Smooth muscle cell (in vitro differentiated cells): ENCODE data around the gene FNDC8. TPM values are rescaled to one million over a fixed set of nuclear protein-coding genes. Genes with fewer than 3 reads are reported as not detected.
A peak's percentile ranks its signal among the peaks of the same experiment; 100 is the strongest.
"Not testable (repeated sequence)": the region's sequence is repeated elsewhere in the genome, so short reads cannot be mapped to it uniquely, and the experiment has no call there.

ENCODE experiments used
- DNase-seq: peaks from one replicate; lab custom pipeline; 2025; ENCODE audit not compliant: unreplicated experiment; lab: John Stamatoyannopoulos, UW
- H2AFZ ChIP-seq: fragments of 200-600 bp; sonication (generic); 2 replicates; pipeline ENCODE4 v1.6.0; 2016; ENCODE audit warnings: antibody characterized with exemption, low read depth, mild to moderate bottlenecking
- H3F3A ChIP-seq: fragments of 200-600 bp; sonication (generic); 2 replicates; pipeline ENCODE4 v1.6.0; 2017; ENCODE audit warnings: antibody characterized with exemption, low read depth
- H3K27ac ChIP-seq: fragments of 200-600 bp; sonication (generic); 2 replicates; pipeline ENCODE4 v1.5.1; 2016; ENCODE audit warnings: low read depth, mild to moderate bottlenecking
- H3K27me3 ChIP-seq: fragments of 200-600 bp; sonication (generic); 2 replicates; pipeline ENCODE4 v1.6.1; 2016; ENCODE audit warnings: low read depth, mild to moderate bottlenecking
- H3K36me3 ChIP-seq: fragments of 200-600 bp; sonication (generic); 2 replicates; pipeline ENCODE4 v1.5.1; 2016; ENCODE audit warnings: low read depth
- H3K4me1 ChIP-seq: fragments of 200-600 bp; sonication (generic); 2 replicates; pipeline ENCODE4 v1.5.1; 2016; ENCODE audit warnings: low read depth
- H3K4me2 ChIP-seq: fragments of 200-600 bp; sonication (generic); 2 replicates; pipeline ENCODE4 v1.6.0; 2016; ENCODE audit warnings: mild to moderate bottlenecking
- H3K4me3 ChIP-seq: fragments of 200-600 bp; sonication (generic); 2 replicates; pipeline ENCODE4 v1.5.1; 2016; ENCODE audit warnings: mild to moderate bottlenecking
- H3K79me2 ChIP-seq: fragments of 200-600 bp; sonication (generic); 2 replicates; pipeline ENCODE4 v1.6.0; 2016; ENCODE audit warnings: low read depth, mild to moderate bottlenecking
- H3K9ac ChIP-seq: fragments of 200-600 bp; sonication (generic); 2 replicates; pipeline ENCODE4 v1.6.0; 2016; ENCODE audit warnings: low read depth
- H3K9me3 ChIP-seq: fragments of 200-600 bp; sonication (generic); replicated peaks from 2 replicates; pipeline ENCODE4 v1.5.1; 2016; ENCODE audit warnings: low read depth
- H4K20me1 ChIP-seq: fragments of 200-600 bp; sonication (generic); 2 replicates; pipeline ENCODE4 v1.6.0; 2016; ENCODE audit warnings: low read depth
- WGBS: methylation state at CpG from one replicate; pipeline ENCODE4 v1.1.7; 2016; ENCODE audit warnings: low lambda C conversion rate; 5-methylcytosine and 5-hydroxymethylcytosine counted together
- polyA plus RNA-seq: library from polyadenylated mRNA; unstranded; fragments of >200 nt; fragmentation: Nextera tagmentation; extraction: Ambion mirVana; gene quantifications from 2 replicates; pipeline ENCODE4 v1.2.1, GENCODE V29; 2016
- total RNA-seq: library from RNA; depleted of rRNA; stranded (reverse); fragments of >200 nt; gene quantifications from 2 replicates; pipeline ENCODE4 v1.2.3, GENCODE V29; 2014
- TF ChIP-seq, protein P1 (sequence below): fragments of 200-600 bp; sonication (generic); IDR thresholded peaks from 2 replicates; pipeline ENCODE4 v1.5.1; 2017; ENCODE audit warnings: borderline replicate concordance, mild to moderate bottlenecking, antibody characterized with exemption; ENCODE audit not compliant: insufficient read depth, poor library complexity, severe bottlenecking

The FNDC8 gene
- total and polyA plus RNA-seq, 2 experiments from 2014 or later, result not detected

DNA sequence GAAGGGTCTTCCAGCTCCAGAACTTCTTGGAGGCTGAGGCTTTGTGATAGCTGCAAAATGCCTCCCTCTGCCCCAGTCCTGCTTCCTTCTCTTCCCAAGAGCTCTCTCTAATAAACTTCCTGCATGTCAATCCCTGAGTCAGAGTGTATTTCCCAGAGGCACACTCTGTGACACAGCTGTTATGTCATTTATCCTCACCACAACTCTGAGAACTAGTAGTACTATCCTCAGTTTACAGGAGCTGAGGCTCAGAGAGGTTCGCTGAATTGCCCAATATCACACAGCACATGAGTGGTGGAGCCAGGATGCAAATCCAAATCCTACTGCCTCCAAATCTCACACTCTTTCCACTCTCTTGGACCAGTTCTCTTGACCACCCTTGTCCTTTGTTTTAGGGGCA lies 46.3 kb downstream of the FNDC8 start:
- Histone ChIP-seq H3K9me3 (no peaks in the 10 kb centered on the region), H2AFZ (no peak overlapping the region), H4K20me1 (no peaks in the 10 kb centered on the region), H3K4me2 (no peak overlapping the region), H3K27ac (no peak overlapping the region), H3K4me3 (no peak overlapping the region), H3F3A (no peaks in the 10 kb centered on the region), H3K27me3 (no peaks in the 10 kb centered on the region), H3K79me2 (no peaks in the 10 kb centered on the region), H3K9ac (no peak overlapping the region), H3K4me1 (no peaks in the 10 kb centered on the region), H3K36me3 (no peaks in the 10 kb centered on the region)
- TF ChIP-seq, protein P1, sequence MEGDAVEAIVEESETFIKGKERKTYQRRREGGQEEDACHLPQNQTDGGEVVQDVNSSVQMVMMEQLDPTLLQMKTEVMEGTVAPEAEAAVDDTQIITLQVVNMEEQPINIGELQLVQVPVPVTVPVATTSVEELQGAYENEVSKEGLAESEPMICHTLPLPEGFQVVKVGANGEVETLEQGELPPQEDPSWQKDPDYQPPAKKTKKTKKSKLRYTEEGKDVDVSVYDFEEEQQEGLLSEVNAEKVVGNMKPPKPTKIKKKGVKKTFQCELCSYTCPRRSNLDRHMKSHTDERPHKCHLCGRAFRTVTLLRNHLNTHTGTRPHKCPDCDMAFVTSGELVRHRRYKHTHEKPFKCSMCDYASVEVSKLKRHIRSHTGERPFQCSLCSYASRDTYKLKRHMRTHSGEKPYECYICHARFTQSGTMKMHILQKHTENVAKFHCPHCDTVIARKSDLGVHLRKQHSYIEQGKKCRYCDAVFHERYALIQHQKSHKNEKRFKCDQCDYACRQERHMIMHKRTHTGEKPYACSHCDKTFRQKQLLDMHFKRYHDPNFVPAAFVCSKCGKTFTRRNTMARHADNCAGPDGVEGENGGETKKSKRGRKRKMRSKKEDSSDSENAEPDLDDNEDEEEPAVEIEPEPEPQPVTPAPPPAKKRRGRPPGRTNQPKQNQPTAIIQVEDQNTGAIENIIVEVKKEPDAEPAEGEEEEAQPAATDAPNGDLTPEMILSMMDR, result no peak
- WGBS, result 86% methylated on average over 1 of the region's 1 CpG
- no peak for DNase-seq

DNA sequence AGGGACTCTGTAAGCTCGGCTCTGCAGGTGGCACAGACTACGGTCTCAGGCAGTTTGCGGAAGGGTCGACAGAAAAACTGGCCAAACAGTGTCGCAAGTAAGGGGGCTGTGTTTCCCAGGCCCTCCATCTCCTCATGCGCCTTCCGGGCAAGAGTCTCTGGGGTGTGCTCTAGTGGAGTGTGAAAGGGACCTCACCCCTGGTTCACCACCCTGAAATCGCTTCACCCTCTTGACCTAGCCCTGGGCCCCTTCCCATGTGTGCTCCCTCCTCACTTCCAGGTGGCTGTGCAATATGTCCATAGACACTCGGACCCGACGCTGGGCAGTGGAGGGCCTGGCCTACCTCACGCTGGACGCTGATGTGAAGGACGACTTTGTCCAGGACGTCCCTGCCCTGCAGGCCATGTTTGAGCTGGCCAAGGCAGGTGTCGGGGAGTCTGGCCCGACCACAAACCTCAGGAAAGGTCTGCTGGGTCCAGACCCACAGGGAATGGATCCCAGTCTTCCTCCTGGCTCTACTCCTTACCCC lies 48.5 kb downstream of the FNDC8 start:
- H3K9ac ChIP-seq, result no peak overlapping the region
- no peak overlapping the region for H3K4me3 ChIP-seq
- no peaks in the 10 kb centered on the region for H3K27me3 ChIP-seq
- H2AFZ ChIP-seq, result no peak overlapping the region
- H3K9me3 ChIP-seq, result no peaks in the 10 kb centered on the region
- WGBS, result 94% methylated on average over 17 of the region's 17 CpGs
- H3K4me2 ChIP-seq, result no peak overlapping the region
- DNase-seq, result no peak
- H3K36me3 ChIP-seq, result no peaks in the 10 kb centered on the region
- H3K4me1 ChIP-seq, result no peaks in the 10 kb centered on the region
- H3K27ac ChIP-seq, result no peak overlapping the region
- TF ChIP-seq, protein P1, result no peak
- no peaks in the 10 kb centered on the region for H4K20me1 ChIP-seq
- H3K79me2 ChIP-seq, result no peaks in the 10 kb centered on the region
- no peaks in the 10 kb centered on the region for H3F3A ChIP-seq

DNA sequence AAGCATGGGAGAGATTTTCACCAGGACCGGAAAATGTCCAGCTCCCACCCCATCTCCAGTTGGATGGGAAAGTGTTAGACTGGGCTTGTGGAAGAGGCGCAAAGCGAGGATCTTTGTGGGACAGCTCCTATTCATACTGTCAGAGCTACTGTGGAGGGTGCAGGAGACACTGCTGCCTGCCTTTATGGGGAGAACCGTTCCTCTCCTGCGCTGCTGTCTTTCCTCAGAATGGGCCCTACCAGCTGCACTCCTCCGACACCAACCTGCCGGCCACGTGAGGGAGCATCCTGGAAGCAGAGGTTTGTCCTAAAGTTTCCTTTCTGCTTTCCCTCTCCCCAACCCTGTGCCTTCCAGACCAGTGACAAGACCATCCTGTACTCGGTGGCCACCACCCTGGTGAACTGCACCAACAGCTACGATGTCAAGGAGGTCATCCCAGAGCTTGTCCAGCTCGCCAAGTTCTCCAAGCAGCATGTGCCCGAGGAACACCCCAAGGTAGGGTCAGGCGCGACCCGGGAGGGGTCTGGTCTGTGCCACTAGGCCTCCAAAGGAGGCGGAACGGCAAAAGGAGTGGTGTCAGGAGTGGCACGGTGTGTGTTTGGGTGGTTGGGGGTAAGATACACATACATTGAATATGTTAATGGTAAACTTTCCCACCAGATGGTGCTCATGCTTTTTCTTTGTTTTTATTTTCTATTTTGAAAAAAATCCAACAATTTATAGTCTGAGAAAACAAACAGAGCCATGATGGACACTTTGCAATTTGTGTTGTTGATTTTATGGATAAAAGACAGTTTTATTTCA lies 49.8 kb downstream of the FNDC8 start:
- H2AFZ ChIP-seq, result no peak overlapping the region
- no peak for DNase-seq
- no peaks in the 10 kb centered on the region for H3K36me3 ChIP-seq
- no peaks in the 10 kb centered on the region for H3F3A ChIP-seq
- TF ChIP-seq, protein P1, result peak; percentile 25
- H3K4me3 ChIP-seq, result no peak overlapping the region
- no peaks in the 10 kb centered on the region for H3K9me3 ChIP-seq
- H3K4me2 ChIP-seq, result no peak overlapping the region
- H3K27me3 ChIP-seq, result peaks cover 11% of the 10 kb centered on the region
- no peaks in the 10 kb centered on the region for H3K4me1 ChIP-seq
- 93% methylated on average over 18 of the region's 18 CpGs for WGBS
- H4K20me1 ChIP-seq, result no peaks in the 10 kb centered on the region
- no peaks in the 10 kb centered on the region for H3K79me2 ChIP-seq
- H3K9ac ChIP-seq, result no peak overlapping the region
- H3K27ac ChIP-seq, result no peak overlapping the region

DNA sequence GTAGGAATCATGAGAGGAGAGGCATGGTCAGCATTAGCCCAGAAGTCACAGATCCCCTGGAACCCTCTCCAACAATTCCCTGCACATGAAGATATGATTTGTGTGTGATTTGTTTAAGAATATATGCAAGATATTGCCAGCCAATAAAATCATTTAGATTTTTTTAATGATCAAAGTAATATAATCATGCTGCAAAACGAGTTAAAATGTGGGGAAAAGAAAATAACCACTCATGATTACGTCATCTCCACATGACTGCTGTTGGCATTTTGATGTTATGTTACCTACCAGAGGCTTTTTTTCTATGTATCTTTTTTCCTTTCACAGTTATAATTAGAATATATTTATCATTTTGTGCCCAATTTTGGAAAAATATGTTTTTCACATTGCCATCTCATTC lies 50.4 kb downstream of the FNDC8 start:
- no peaks in the 10 kb centered on the region for H3K9me3 ChIP-seq
- H3K36me3 ChIP-seq, result no peaks in the 10 kb centered on the region
- no peaks in the 10 kb centered on the region for H3F3A ChIP-seq
- TF ChIP-seq, protein P1, result no peak
- no peak overlapping the region for H2AFZ ChIP-seq
- WGBS, result 76% methylated on average over 2 of the region's 2 CpGs
- H3K27me3 ChIP-seq, result peaks cover 11% of the 10 kb centered on the region
- H3K79me2 ChIP-seq, result no peaks in the 10 kb centered on the region
- no peaks in the 10 kb centered on the region for H4K20me1 ChIP-seq
- no peak overlapping the region for H3K4me2 ChIP-seq
- no peaks in the 10 kb centered on the region for H3K4me1 ChIP-seq
- no peak overlapping the region for H3K9ac ChIP-seq
- no peak for DNase-seq
- no peak overlapping the region for H3K27ac ChIP-seq
- H3K4me3 ChIP-seq, result no peak overlapping the region

DNA sequence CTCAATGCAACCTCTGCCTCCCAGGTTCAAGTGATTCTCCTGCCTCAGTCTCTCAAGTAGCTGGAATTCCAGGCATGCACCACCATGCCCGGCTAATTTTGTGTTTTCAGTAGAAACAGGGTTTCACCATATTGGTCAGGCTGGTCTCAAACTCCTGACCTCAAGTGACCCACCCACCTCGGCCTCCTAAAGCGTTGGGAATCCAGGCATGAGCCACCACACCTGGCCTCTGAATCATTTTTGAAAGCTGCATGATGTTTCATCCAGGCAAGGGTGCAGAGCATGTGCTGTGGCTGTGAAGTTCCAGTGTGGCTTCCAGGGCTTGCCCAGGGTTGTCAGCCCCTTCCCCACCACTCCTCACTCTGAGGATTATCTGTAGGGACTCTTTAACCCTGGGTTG lies 50.9 kb downstream of the FNDC8 start:
- peaks cover 11% of the 10 kb centered on the region for H3K27me3 ChIP-seq
- H3F3A ChIP-seq, H3K9me3 ChIP-seq, DNase-seq, H3K27ac ChIP-seq, H3K9ac ChIP-seq, H3K4me1 ChIP-seq, H3K4me2 ChIP-seq, H3K36me3 ChIP-seq, H4K20me1 ChIP-seq, H3K4me3 ChIP-seq, H2AFZ ChIP-seq, H3K79me2 ChIP-seq: not testable (repeated sequence)
- 90% methylated on average over 3 of the region's 3 CpGs for WGBS
